Activated B cell treated with CpG ODN at 0.5 μM for 24 hours (primary cell): ENCODE measurements around the gene EP400. TPM values are rescaled to one million over a fixed set of nuclear protein-coding genes. Genes with fewer than 3 reads are reported as not detected.
"Not testable (repeated sequence)": the region's sequence is repeated elsewhere in the genome, so short reads cannot be mapped to it uniquely, and the experiment has no call there.

ENCODE experiments used
- ATAC-seq: fragments of 200-7000 bp; cut with Tn5 transposase; one replicate; pipeline ENCODE4 v1.10.0; 2021; ENCODE audit warnings: low read depth, mild to moderate bottlenecking, moderate library complexity
- CTCF ChIA-PET: fragments of 350-600 bp; sonication (Branson Sonifier 250); formaldehyde crosslinking; loops from one replicate; lab custom pipeline; 2021; ENCODE audit warnings: antibody characterized with exemption; lab: Charles Lee
- POLR2A ChIA-PET: fragments of 350-600 bp; sonication (Branson Sonifier 250); formaldehyde crosslinking; loops from one replicate; lab custom pipeline; 2021; ENCODE audit warnings: antibody characterized with exemption; lab: Charles Lee
- DNase-seq: peaks from one replicate; pipeline ENCODE4 v3.0.0; 2022
- H3K27ac Mint-ChIP-seq: one replicate; pipeline ENCODE4 v1.8.0; 2020; ENCODE audit warnings: mixed read lengths
- H3K27me3 Mint-ChIP-seq: one replicate; pipeline ENCODE4 v1.8.0; 2021; ENCODE audit warnings: mixed read lengths
- H3K36me3 Mint-ChIP-seq: one replicate; pipeline ENCODE4 v1.8.0; 2021; ENCODE audit warnings: low read depth, mixed read lengths
- H3K4me1 Mint-ChIP-seq: one replicate; pipeline ENCODE4 v1.8.0; 2021; ENCODE audit warnings: mixed read lengths
- H3K4me3 Mint-ChIP-seq: one replicate; pipeline ENCODE4 v1.8.0; 2020; ENCODE audit warnings: mild to moderate bottlenecking, mixed read lengths
- H3K9me3 Mint-ChIP-seq: one replicate; pipeline ENCODE4 v1.8.0; 2020; ENCODE audit warnings: mixed read lengths
- intact Hi-C: fragments of 100-400 bp; cut with micrococcal nuclease; formaldehyde crosslinking; loops from one replicate; pipeline ENCODE4 v1.15.1; 2024
- total RNA-seq: library from RNA; stranded (reverse); gene quantifications from 2 replicates; pipeline ENCODE4 v1.2.3, GENCODE V29; 2022
- TF ChIP-seq, protein P1 (sequence below): fragments of 200-600 bp; IDR thresholded peaks from one replicate; pipeline ENCODE4 v1.8.0; 2022; ENCODE audit warnings: antibody characterized with exemption, mild to moderate bottlenecking

Gene EP400
- total RNA-seq, 1 donor from 2014 or later, result 65.6 TPM

DNA sequence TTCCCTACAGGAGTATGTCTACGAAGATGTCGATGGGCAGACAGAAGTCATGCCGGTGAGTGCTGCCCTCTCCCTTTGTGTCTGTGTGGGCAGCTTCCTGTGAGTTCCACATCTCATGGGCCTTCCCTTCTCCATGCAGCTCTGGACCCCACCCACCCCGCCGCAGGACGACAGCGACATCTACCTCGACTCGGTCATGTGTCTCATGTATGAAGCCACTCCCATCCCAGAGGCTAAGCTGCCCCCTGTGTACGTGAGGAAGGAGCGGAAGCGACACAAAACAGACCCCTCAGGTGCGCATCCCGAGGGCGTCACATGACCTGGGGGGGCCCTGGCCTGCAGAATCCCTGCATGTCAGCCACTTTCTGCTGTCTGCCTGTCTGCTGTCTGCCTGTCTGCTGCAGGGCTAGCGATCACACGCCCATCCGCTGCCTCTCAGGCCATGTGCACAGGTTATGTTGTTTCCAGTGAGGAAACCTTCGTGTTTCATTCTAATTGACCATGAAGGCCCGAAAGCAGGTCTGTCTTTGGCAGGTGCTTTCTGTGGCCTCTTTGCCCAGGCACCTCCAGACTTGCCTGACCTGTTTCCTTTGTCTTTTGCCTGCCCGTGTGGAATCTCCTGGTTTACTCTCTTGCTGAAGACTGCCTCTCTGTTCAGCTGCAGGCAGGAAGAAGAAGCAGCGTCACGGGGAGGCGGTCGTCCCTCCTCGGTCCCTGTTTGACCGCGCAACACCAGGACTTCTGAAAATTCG, 95.1 kb downstream of the EP400 start:
- ChIA-PET CTCF (no interaction called here), POLR2A (no interaction called here)
- Mint-ChIP-seq H3K36me3 (peaks cover 86% of the 10 kb centered on the region), H3K27ac (no peak overlapping the region), H3K4me3 (no peak overlapping the region), H3K27me3 (no peaks in the 10 kb centered on the region), H3K9me3 (no peaks in the 10 kb centered on the region), H3K4me1 (no peaks in the 10 kb centered on the region)
- intact Hi-C loops, result no loop called here
- no peak for ATAC-seq
- no peak for DNase-seq
- TF ChIP-seq, protein P1, sequence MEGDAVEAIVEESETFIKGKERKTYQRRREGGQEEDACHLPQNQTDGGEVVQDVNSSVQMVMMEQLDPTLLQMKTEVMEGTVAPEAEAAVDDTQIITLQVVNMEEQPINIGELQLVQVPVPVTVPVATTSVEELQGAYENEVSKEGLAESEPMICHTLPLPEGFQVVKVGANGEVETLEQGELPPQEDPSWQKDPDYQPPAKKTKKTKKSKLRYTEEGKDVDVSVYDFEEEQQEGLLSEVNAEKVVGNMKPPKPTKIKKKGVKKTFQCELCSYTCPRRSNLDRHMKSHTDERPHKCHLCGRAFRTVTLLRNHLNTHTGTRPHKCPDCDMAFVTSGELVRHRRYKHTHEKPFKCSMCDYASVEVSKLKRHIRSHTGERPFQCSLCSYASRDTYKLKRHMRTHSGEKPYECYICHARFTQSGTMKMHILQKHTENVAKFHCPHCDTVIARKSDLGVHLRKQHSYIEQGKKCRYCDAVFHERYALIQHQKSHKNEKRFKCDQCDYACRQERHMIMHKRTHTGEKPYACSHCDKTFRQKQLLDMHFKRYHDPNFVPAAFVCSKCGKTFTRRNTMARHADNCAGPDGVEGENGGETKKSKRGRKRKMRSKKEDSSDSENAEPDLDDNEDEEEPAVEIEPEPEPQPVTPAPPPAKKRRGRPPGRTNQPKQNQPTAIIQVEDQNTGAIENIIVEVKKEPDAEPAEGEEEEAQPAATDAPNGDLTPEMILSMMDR, result no peak

DNA sequence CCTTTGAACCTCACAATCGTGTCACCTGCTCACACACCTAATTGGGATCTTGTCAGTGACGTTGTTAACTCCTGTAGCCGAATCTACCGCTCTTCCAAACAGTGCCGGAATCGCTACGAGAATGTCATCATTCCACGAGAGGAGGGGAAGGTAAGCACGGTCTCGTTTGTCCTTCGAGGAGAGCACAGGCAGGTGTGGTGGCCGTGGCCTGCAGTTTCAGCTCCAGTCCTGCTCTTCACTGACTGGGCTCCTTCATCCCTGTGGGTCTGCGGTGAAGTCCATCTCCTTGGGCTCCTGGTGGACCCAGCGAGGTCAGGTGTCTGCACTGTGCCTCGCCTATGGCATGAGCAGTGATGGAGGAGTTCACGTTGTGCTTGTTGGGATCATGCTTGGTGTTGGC, 96.0 kb downstream of the EP400 start:
- H3K36me3 Mint-ChIP-seq, result peaks cover 88% of the 10 kb centered on the region
- ChIA-PET POLR2A (no interaction called here), CTCF (no interaction called here)
- no peaks in the 10 kb centered on the region for H3K9me3 Mint-ChIP-seq
- no peaks in the 10 kb centered on the region for H3K27me3 Mint-ChIP-seq
- H3K4me1 Mint-ChIP-seq, result no peaks in the 10 kb centered on the region
- H3K4me3 Mint-ChIP-seq, result no peak overlapping the region
- intact Hi-C loops, result no loop called here
- ATAC-seq, result no peak
- TF ChIP-seq, protein P1, result no peak
- DNase-seq, result no peak
- no peak overlapping the region for H3K27ac Mint-ChIP-seq

DNA sequence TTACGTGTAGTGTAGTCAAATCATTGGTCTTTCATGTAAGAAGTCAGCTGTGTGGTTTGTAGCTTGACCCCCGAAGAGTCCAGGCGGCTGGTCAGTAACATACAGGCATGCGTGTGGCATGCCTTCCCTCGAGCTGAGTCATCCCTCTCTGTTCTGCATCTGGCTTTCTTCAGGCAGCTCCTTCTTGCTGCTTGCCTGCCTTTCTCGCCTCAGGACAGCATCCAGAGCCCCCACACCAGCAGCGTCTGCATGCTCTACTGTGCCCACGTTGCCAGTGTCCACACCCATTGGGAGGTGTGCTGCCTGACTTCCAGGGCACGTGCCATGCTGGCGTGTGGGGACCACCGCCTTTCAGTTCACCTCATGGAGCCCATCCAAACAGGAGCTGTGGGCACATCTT, 96.8 kb downstream of the EP400 start:
- intact Hi-C loops, result no loop called here
- ChIA-PET CTCF (no interaction called here), POLR2A (no interaction called here)
- no peaks in the 10 kb centered on the region for H3K4me1 Mint-ChIP-seq
- TF ChIP-seq, protein P1, result no peak
- no peaks in the 10 kb centered on the region for H3K27me3 Mint-ChIP-seq
- peaks cover 88% of the 10 kb centered on the region for H3K36me3 Mint-ChIP-seq
- DNase-seq, result no peak
- no peaks in the 10 kb centered on the region for H3K9me3 Mint-ChIP-seq
- H3K27ac Mint-ChIP-seq, result no peak overlapping the region
- no peak for ATAC-seq
- H3K4me3 Mint-ChIP-seq, result no peak overlapping the region

DNA sequence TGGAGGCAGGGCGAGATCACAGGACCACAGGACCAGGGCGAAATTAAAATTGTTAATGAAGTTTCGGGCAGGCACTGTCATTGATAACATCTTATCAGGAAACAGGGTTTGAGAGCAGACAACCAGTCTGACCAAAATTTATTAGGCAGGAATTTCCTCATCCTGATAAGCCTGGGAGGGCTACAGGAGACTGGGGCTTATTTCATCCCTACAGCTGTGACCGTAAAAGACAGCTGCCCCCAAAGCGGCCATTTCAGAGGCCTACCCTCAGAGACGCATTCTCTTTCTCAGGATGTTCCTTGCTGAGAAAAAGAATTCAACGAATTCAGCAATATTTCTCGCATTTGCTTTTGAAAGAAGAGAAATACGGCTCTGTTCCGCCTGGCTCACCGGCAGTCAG, 97.9 kb downstream of the EP400 start:
- H3K4me1 Mint-ChIP-seq, POLR2A ChIA-PET, H3K9me3 Mint-ChIP-seq, H3K27ac Mint-ChIP-seq, CTCF ChIA-PET, ATAC-seq, H3K27me3 Mint-ChIP-seq, H3K4me3 Mint-ChIP-seq, intact Hi-C loops, DNase-seq: not testable (repeated sequence)
- H3K36me3 Mint-ChIP-seq, result peaks cover 90% of the 10 kb centered on the region

DNA sequence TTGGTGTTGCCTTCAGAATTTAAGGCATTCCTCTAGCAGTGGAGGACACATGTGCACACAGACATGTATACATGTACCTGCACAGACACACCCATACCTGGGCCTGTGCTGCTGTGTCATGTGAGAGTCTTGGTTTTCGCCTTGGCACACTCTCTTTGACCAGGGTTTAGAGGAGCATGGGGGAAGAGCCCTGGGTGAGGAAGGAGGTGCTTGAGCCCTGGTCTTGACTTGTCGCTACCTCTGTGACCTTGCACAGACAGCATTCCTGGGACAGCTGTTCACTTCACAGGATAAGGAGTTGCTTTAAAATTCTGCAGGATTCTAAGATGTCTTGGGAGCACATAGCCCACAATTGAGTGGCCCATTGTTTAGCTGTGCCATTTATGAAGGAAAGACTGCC, 99.7 kb downstream of the EP400 start:
- ChIA-PET CTCF (no interaction called here), POLR2A (no interaction called here)
- peaks cover 10% of the 10 kb centered on the region for H3K4me1 Mint-ChIP-seq
- TF ChIP-seq, protein P1, result no peak
- H3K27me3 Mint-ChIP-seq, result no peaks in the 10 kb centered on the region
- no peak overlapping the region for H3K27ac Mint-ChIP-seq
- intact Hi-C loops, result no loop called here
- DNase-seq (no peak), ATAC-seq (no peak)
- no peak overlapping the region for H3K4me3 Mint-ChIP-seq
- H3K9me3 Mint-ChIP-seq, result no peaks in the 10 kb centered on the region
- H3K36me3 Mint-ChIP-seq, result peaks cover 88% of the 10 kb centered on the region

DNA sequence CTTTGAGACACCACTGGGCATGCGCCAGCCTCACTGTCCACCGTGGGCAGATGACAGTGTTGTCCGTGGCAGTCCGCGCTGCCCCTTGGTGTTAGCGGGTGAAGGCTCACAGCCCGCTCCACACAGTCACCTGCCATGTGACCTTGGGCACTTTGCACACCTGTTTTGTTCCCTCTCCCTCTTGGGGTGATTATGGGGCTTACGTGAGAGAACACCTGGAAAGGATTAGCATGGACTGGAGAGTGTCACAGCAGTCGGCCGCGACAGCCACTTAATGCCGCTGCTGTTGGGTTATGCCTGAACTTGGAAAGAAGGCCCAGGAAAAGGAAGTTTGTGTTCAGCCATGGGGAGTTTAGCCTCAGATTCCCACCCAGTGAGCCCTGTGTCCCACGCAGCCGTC, 100.1 kb downstream of the EP400 start:
- no peak for ATAC-seq

DNA sequence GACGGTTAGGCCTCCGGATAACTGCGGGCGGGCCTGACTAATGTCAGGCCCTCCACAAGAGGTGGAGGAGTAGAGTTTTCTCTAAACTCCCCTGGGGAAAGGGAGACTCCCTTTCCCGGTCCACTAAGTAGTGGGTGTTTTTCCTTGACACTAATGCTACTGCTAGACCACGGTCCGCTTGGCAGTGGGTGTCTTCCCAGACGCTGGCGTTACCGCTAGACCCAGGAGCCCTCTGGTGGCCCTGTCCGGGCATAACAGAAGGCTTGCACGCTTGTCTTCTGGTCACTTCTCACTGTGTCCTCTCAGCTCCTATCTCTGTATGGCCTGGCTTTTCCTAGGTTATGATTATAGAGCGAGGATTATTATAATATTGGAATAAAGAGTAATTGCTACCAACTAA, 102.0 kb downstream of the EP400 start:
- H3K9me3 Mint-ChIP-seq, H3K27ac Mint-ChIP-seq, H3K27me3 Mint-ChIP-seq, intact Hi-C loops, CTCF ChIA-PET, POLR2A ChIA-PET, ATAC-seq, H3K4me3 Mint-ChIP-seq, DNase-seq: not testable (repeated sequence)
- peaks cover 76% of the 10 kb centered on the region for H3K36me3 Mint-ChIP-seq
- peaks cover 25% of the 10 kb centered on the region for H3K4me1 Mint-ChIP-seq

More for the DNA sequence above, 100.1 kb downstream of the EP400 start:
- peaks cover 11% of the 10 kb centered on the region for H3K4me1 Mint-ChIP-seq
- no peak overlapping the region for H3K4me3 Mint-ChIP-seq
- POLR2A ChIA-PET, result no interaction called here
- TF ChIP-seq, protein P1, result no peak
- no peak overlapping the region for H3K27ac Mint-ChIP-seq
- no peaks in the 10 kb centered on the region for H3K9me3 Mint-ChIP-seq
- no peaks in the 10 kb centered on the region for H3K27me3 Mint-ChIP-seq
- CTCF ChIA-PET, result no interaction called here
- intact Hi-C loops, result no loop called here
- no peak for DNase-seq
- peaks cover 88% of the 10 kb centered on the region for H3K36me3 Mint-ChIP-seq
